GM18870 (cell line): Measurements from ENCODE around the gene UNC5C.
"Not testable (repeated sequence)": the region's sequence is repeated elsewhere in the genome, so short reads cannot be mapped to it uniquely, and the experiment has no call there.

Experiments
- ATAC-seq: cut with Tn5 transposase; IDR thresholded peaks from one replicate; pipeline ENCODE4 v1.9.1; 2021; ENCODE audit warnings: moderate library complexity; ENCODE audit not compliant: unreplicated experiment

UNC5C gene

GRCh38 chr4:95139424-95139823 lies 409.3 kb downstream of the UNC5C start:
- ATAC-seq = not testable (repeated sequence)

GRCh38 chr4:95134016-95134415 lies 414.8 kb downstream of the UNC5C start:
- ATAC-seq = not testable (repeated sequence)

GRCh38 chr4:95129821-95130311 lies 418.9 kb downstream of the UNC5C start:
- ATAC-seq = no peak

GRCh38 chr4:95129031-95129430 lies 419.7 kb downstream of the UNC5C start:
- ATAC-seq = no peak

GRCh38 chr4:95124906-95125504 lies 423.8 kb downstream of the UNC5C start:
- no peak for ATAC-seq

GRCh38 chr4:95122001-95122400 lies 426.8 kb downstream of the UNC5C start:
- no peak for ATAC-seq

GRCh38 chr4:95120456-95120855 lies 428.3 kb downstream of the UNC5C start:
- ATAC-seq = no peak

- no peak for ATAC-seq
Observed at GRCh38 chr4:95118497-95118896, 430.3 kb downstream of the UNC5C start.

GRCh38 chr4:95114521-95114920 lies 434.3 kb downstream of the UNC5C start:
- no peak for ATAC-seq
